Muscle layer of duodenum (tissue), 2 donors: ENCODE data around the gene EIF4E3.

Source experiments
- H3K27ac ChIP-seq: one replicate; pipeline ENCODE4 v1.7.0; 2013; ENCODE audit warnings: mild to moderate bottlenecking, low read length
- H3K27me3 ChIP-seq: one replicate; pipeline ENCODE4 v1.7.0; 2013; ENCODE audit warnings: low read depth, mild to moderate bottlenecking, control low read depth, low read length
- H3K36me3 ChIP-seq, 2 donors: one replicate each; pipeline ENCODE4 v1.7.0; 2013; ENCODE audit warnings: low read length in 2 of 2, control low read depth in 1 of 2, mild to moderate bottlenecking in 1 of 2; ENCODE audit not compliant: insufficient read depth in 2 of 2, control insufficient read depth in 1 of 2
- H3K4me1 ChIP-seq, 2 donors: one replicate each; pipeline ENCODE4 v1.7.0; 2013; ENCODE audit warnings: low read length in 2 of 2, mild to moderate bottlenecking in 2 of 2, control low read depth in 1 of 2, moderate library complexity in 1 of 2; ENCODE audit not compliant: insufficient read depth in 2 of 2, control insufficient read depth in 1 of 2
- H3K4me3 ChIP-seq, 2 donors: one replicate each; pipeline ENCODE4 v1.7.0; 2013; ENCODE audit warnings: low read length in 2 of 2, low read depth in 1 of 2, mild to moderate bottlenecking in 1 of 2
- H3K9me3 ChIP-seq, 2 donors: one replicate each; pipeline ENCODE4 v1.7.0; 2013; ENCODE audit warnings: low read length in 2 of 2, control low read depth in 1 of 2, mild to moderate bottlenecking in 1 of 2; ENCODE audit not compliant: control insufficient read depth in 1 of 2
- donor health status: healthy.

Gene EIF4E3

DNA sequence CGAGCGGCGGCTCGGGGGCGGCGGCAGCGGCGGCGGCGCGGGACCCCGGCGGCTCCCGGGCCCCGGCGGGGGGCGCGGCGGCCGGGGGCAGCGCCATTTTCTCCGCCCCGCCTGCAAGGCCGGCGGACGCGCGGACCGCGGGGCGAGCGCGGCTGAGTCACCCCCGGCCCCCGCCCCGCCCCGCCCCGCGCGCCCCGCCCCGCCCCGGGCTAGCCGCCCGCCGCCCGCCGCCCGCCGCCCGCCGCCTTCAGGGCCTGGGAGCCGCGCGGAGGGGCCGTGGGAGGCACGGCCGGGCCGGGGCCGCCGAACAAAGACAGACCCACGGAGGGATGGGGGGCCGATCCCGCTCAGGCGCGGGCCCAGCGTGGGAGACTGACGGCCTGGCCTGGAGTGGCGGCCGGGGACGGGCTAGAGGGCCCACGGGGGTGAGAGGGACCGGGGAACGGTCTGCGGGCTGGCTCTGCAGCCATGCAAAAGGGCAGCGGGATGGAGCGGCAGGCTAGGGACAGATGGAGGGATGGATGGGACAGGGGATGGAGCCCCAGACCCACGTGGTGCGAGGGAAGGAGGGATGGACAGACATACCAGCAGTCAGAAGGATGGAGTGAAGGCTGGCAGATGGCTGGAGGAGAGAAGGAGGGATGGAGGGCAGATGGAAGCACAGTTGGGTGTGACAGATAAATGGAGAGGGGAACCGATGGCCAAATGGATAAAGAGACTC lies at the start of gene EIF4E3:
EIF4E3 (minus strand) TSS at position 132 of the 721 bp plus-strand sequence; CDS start at position 97, 35 bp downstream.
- no peaks in the 10 kb centered on the region for H3K9me3 ChIP-seq
- no peaks in the 10 kb centered on the region for H3K27me3 ChIP-seq
- H3K27ac ChIP-seq = no peak within 1 kb of the TSS
- peak within 1 kb of the TSS; percentile 85 for H3K4me3 ChIP-seq
- H3K36me3 ChIP-seq = no peaks in the 10 kb centered on the region
- peaks cover 12 to 16% of the 10 kb centered on the region in 2 donors for H3K4me1 ChIP-seq

DNA sequence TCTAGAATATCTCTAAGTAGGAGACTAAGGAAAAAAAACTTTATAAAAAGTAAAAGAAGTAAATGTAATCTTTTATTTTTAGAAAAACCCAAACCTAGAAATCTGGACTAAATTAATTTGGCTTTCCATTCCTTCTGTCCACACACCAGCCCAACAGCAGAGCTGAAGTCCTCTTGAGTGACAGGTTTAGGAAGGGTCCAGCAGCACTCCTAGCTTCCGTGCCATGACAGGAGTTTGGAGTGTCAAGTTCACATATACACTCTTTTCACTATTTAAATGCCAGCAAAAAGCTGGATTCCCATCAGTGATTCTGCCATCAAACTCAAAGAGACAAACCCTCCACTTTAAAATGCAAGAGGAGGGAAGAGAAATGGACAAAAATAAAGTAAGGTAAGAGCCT lies 46.7 kb upstream of the EIF4E3 start:
- Histone ChIP-seq H3K9me3 (no peaks in the 10 kb centered on the region), H3K27ac (no peak overlapping the region), H3K4me1 (no peaks in the 10 kb centered on the region), H3K27me3 (no peaks in the 10 kb centered on the region), H3K36me3 (no peaks in the 10 kb centered on the region), H3K4me3 (no peak overlapping the region)

DNA sequence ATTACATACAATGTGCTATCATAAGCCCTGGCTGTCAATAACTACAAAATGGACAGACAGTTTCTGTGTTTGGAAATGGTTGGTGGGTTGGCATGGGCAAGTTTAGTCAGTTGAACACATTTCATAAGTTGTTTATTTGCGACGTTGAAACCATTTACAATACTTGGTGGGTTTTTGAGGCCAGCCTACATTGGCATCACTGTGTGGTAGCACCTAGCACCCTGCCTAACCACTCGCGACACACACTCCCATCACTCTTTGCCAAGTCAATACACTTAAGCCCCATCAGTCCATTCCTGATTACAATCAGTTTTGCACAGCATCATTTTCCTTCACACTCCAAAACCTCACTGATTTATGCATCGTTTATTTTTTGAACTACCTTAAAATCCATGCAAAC lies 45.9 kb upstream of the EIF4E3 start:
- no peak overlapping the region for H3K4me3 ChIP-seq
- no peaks in the 10 kb centered on the region for H3K9me3 ChIP-seq
- H3K27me3 ChIP-seq = no peaks in the 10 kb centered on the region
- H3K36me3 ChIP-seq = no peaks in the 10 kb centered on the region
- H3K27ac ChIP-seq = no peak overlapping the region
- no peaks in the 10 kb centered on the region for H3K4me1 ChIP-seq

DNA sequence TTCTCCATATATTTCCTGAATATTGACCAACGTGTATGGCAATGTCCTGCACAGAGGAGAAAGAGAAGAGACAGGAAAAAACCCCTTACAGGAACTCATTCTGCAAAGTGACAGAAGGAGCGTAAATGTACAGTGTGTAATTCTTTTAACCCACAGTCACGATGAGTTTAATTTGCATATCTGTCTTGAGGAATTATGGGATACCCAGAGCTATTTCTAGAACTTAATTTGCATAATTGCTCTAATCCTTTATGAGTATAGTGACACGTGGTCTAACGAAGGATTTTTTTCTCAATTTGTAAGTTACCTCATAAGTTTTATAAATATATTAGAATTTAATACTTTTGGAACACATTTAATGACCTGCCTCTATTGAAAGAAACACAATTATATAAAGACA lies 38.2 kb upstream of the EIF4E3 start:
- no peaks in the 10 kb centered on the region for H3K9me3 ChIP-seq
- no peak overlapping the region for H3K4me3 ChIP-seq
- no peak overlapping the region for H3K27ac ChIP-seq
- H3K36me3 ChIP-seq = no peaks in the 10 kb centered on the region
- no peaks in the 10 kb centered on the region for H3K4me1 ChIP-seq
- H3K27me3 ChIP-seq = no peaks in the 10 kb centered on the region

DNA sequence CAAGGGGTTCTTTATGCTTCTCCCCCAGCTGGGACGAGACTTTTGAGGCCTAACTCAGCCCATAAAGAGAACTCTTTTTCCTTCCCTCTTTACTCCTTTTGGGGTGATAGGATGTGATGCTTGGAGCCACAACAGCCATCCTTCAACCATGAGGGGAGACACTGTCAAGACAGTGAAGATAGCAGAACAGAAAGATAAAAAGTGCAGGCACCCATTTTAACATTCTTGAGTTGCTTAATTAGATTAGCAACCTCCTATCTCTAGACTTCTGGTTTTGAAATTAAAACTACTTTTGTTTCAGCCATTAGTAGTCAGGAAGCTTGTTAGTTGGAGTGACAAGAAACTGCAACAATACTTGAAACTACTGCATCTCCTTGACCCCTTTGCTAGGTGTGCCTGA lies 34.9 kb upstream of the EIF4E3 start:
- H3K27ac ChIP-seq = no peak overlapping the region
- no peaks in the 10 kb centered on the region for H3K36me3 ChIP-seq
- no peak overlapping the region for H3K4me3 ChIP-seq
- no peaks in the 10 kb centered on the region for H3K4me1 ChIP-seq
- H3K27me3 ChIP-seq = peaks cover 8% of the 10 kb centered on the region
- H3K9me3 ChIP-seq = no peaks in the 10 kb centered on the region

- Histone ChIP-seq H3K27me3 (peaks cover 9% of the 10 kb centered on the region), H3K9me3 (no peaks in the 10 kb centered on the region), H3K4me1 (no peaks in the 10 kb centered on the region), H3K36me3 (no peaks in the 10 kb centered on the region), H3K27ac (no peak overlapping the region), H3K4me3 (no peak overlapping the region)
Observed at GRCh38 chr3:71759401-71759800, 34.2 kb upstream of the EIF4E3 start.

- Histone ChIP-seq H3K27ac (no peak overlapping the region), H3K4me3 (no peak overlapping the region), H3K4me1 (peaks cover 0 to 2% of the 10 kb centered on the region in 2 donors), H3K27me3 (peaks cover 11% of the 10 kb centered on the region), H3K36me3 (no peaks in the 10 kb centered on the region), H3K9me3 (no peaks in the 10 kb centered on the region)
Observed at GRCh38 chr3:71758091-71758490, 32.9 kb upstream of the EIF4E3 start.

DNA sequence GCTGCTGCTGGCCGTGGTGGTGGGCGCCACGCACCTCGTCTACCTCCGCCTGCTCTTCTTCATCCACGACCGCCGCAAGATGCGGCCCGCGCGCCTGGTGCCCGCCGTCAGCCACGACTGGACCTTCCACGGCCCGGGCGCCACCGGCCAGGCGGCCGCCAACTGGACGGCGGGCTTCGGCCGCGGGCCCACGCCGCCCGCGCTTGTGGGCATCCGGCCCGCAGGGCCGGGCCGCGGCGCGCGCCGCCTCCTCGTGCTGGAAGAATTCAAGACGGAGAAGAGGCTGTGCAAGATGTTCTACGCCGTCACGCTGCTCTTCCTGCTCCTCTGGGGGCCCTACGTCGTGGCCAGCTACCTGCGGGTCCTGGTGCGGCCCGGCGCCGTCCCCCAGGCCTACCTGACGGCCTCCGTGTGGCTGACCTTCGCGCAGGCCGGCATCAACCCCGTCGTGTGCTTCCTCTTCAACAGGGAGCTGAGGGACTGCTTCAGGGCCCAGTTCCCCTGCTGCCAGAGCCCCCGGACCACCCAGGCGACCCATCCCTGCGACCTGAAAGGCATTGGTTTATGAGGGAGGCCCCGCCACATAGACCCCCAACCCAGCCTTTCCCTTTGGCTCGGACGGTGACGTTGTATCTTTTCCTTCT lies 29.5 kb upstream of the EIF4E3 start:
- H3K27ac ChIP-seq = no peak overlapping the region
- peak overlapping the region in 1 of 2 donors; percentile 66 for H3K4me3 ChIP-seq
- no peaks in the 10 kb centered on the region for H3K36me3 ChIP-seq
- H3K4me1 ChIP-seq = peaks cover 0 to 7% of the 10 kb centered on the region in 2 donors
- no peaks in the 10 kb centered on the region for H3K9me3 ChIP-seq
- peaks cover 18% of the 10 kb centered on the region for H3K27me3 ChIP-seq

- Histone ChIP-seq H3K4me1 (peaks cover 0 to 7% of the 10 kb centered on the region in 2 donors), H3K4me3 (peak within 1 kb of the TSS in 1 of 2 donors; percentile 66), H3K9me3 (no peaks in the 10 kb centered on the region), H3K27ac (no peak within 1 kb of the TSS), H3K27me3 (peaks cover 18% of the 10 kb centered on the region), H3K36me3 (no peaks in the 10 kb centered on the region)
Observed at GRCh38 chr3:71753701-71754609, 28.8 kb upstream of the EIF4E3 start, which contains the start of gene GPR27. Gene GPR27 (plus strand): TSS chr3:71753855. CDS start chr3:71754050, 195 bp downstream.

DNA sequence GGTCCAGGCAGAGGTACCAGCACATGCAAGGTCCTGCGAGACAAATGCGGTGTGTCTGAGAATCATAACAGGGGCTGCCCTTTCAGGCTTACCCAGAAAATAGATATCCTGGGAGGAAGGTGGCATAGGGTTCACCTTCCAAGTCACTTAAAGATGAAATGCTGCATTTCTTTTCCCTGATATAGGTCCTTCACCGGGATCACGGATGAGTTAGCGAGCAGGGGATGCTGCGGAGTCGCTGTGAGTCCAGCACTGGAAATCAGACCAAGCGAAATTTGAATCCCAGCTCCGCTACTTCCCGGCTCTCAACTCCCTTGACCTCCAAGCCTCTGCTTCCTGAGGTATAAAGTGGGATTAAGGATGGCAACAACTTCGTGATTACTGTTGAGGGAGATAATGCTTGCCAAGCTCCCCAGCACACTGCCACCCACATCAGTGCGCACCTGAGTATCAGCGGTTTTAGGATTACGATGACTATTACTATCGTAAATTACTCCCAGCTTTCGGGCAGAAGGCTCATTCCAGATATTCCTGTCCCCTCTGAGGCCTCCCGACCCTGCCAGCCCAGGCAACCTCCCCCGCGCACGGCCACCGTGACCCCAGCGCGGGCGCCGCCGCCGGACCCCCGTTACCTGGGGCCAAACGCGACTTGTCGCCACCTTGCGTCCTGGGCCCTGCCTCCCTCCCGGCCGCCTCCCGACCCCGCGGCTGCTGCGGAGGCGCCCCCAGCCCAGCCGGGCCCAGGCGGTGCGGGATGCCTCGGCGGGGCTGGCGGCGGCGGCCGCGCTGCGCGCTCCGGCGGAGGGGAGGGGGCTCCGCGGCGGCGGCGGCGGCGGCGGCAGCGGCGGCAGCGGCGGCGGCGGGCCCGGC lies 27.9 kb upstream of the EIF4E3 start:
- Histone ChIP-seq H3K4me1 (peaks cover 0 to 7% of the 10 kb centered on the region in 2 donors), H3K36me3 (no peaks in the 10 kb centered on the region), H3K9me3 (no peaks in the 10 kb centered on the region), H3K27ac (no peak overlapping the region), H3K27me3 (peaks cover 18% of the 10 kb centered on the region), H3K4me3 (peak overlapping the region in 1 of 2 donors; percentile 66)
